HCT116 (cell line): ENCODE data around the gene RAD52.

ENCODE experiments used
- CTCF ChIP-seq, 3 experiments: fragments of 200-600 bp in 1 of 3; sonication (generic) in 1 of 3; IDR thresholded peaks in 2 of 3; conservative IDR thresholded peaks in 1 of 3; 2 replicates each; pipeline ENCODE4 v1.5.1; 2012 to 2017; ENCODE audit warnings: low read depth in 2 of 3, low read length in 2 of 3, antibody characterized with exemption in 1 of 3, borderline replicate concordance in 1 of 3, control low read depth in 1 of 3, mild to moderate bottlenecking in 1 of 3, mixed read lengths in 1 of 3, mixed run types in 1 of 3, moderate library complexity in 1 of 3; ENCODE audit not compliant: insufficient read depth in 1 of 3
- EZH2phosphoT487 ChIP-seq: fragments of 200-600 bp; IDR thresholded peaks from 2 replicates; pipeline ENCODE4 v1.6.1; 2018; ENCODE audit warnings: antibody characterized with exemption, borderline replicate concordance
- POLR2A ChIP-seq: IDR thresholded peaks from 2 replicates; pipeline ENCODE4 v1.7.0; 2011; ENCODE audit warnings: borderline replicate concordance; ENCODE audit not compliant: insufficient read depth, insufficient read length; ENCODE audit errors: extremely low read depth
- RAD21 ChIP-seq: IDR thresholded peaks from 2 replicates; pipeline ENCODE4 v1.6.1; 2012; ENCODE audit warnings: low read depth, mild to moderate bottlenecking

GRCh38 chr12:997505-997904 is 48.0 kb upstream of the RAD52 start:
- TF ChIP-seq CTCF (IDR thresholded peaks at IDR 0.05 in 2 of 3, conservative IDR thresholded peaks at IDR 0.05 in 1 of 3; ENCODE audit: borderline replicate concordance in 1 of 3, insufficient read depth in 1 of 3, low read depth in 2 of 3, low read length in 2 of 3) (no peak), RAD21 (no peak), POLR2A (no peak), EZH2phosphoT487 (no peak)
